WTC11 (cell line): ENCODE data around the gene SPTBN4. TPM values are rescaled to one million over a fixed set of nuclear protein-coding genes. Genes with fewer than 3 reads are reported as not detected.
A peak's percentile ranks its signal among the peaks of the same experiment; 100 is the strongest.

Experiments
- ATAC-seq: fragments of 200-7000 bp; cut with Tn5 transposase; 2 replicates; pipeline ENCODE4 v1.10.0; 2021; ENCODE audit warnings: mild to moderate bottlenecking, moderate library complexity
- CTCF ChIA-PET: fragments of 300-600 bp; sonication (Branson Sonifier 250); formaldehyde crosslinking; loops from one replicate; lab custom pipeline; 2021; ENCODE audit warnings: antibody characterized with exemption; lab: Charles Lee
- POLR2A ChIA-PET: fragments of 350-600 bp; sonication (Branson Sonifier 250); formaldehyde crosslinking; loops from one replicate; lab custom pipeline; 2021; ENCODE audit warnings: antibody characterized with exemption; lab: Charles Lee
- DNase-seq: peaks from one replicate; pipeline ENCODE4 v3.0.0; 2021; ENCODE audit warnings: low spot score
- H3K27ac Mint-ChIP-seq: 2 replicates; pipeline ENCODE4 v1.8.0; 2021; ENCODE audit warnings: mixed read lengths
- H3K27me3 Mint-ChIP-seq: 2 replicates; pipeline ENCODE4 v1.8.0; 2021; ENCODE audit warnings: low read depth, mild to moderate bottlenecking, moderate library complexity, mixed read lengths
- H3K36me3 Mint-ChIP-seq: 2 replicates; pipeline ENCODE4 v1.8.0; 2021; ENCODE audit warnings: mixed read lengths
- H3K4me1 Mint-ChIP-seq: 2 replicates; pipeline ENCODE4 v1.8.0; 2022; ENCODE audit warnings: mixed read lengths
- H3K4me3 Mint-ChIP-seq: 2 replicates; pipeline ENCODE4 v1.8.0; 2021; ENCODE audit warnings: mild to moderate bottlenecking, moderate library complexity, mixed read lengths
- H3K9me3 Mint-ChIP-seq: 2 replicates; pipeline ENCODE4 v1.8.0; 2021; ENCODE audit warnings: mixed read lengths
- AR ChIP-seq: fragments of 250-450 bp; sonication (Bioruptor Pico); IDR thresholded peaks from 2 replicates; pipeline ENCODE4 v1.9.0; 2021; ENCODE audit warnings: mild to moderate bottlenecking
- ATF2 ChIP-seq: sonication (generic); formaldehyde crosslinking; IDR thresholded peaks from 2 replicates; pipeline ENCODE4 v1.8.1; 2022; ENCODE audit warnings: low read depth, missing genetic modification reagents, borderline replicate concordance
- ATF6 ChIP-seq: sonication (generic); formaldehyde crosslinking; IDR thresholded peaks from 2 replicates; pipeline ENCODE4 v1.8.1; 2023; ENCODE audit warnings: mild to moderate bottlenecking, missing genetic modification reagents
- CREB1 ChIP-seq: sonication (generic); formaldehyde crosslinking; IDR thresholded peaks from 2 replicates; pipeline ENCODE4 v1.8.0; 2023; ENCODE audit warnings: mild to moderate bottlenecking, missing genetic modification reagents
- FOXK1 ChIP-seq: sonication (generic); formaldehyde crosslinking; IDR thresholded peaks from 2 replicates; pipeline ENCODE4 v1.8.0; 2022; ENCODE audit warnings: mild to moderate bottlenecking, moderate library complexity, missing genetic modification reagents
- GABPB1 ChIP-seq: sonication (generic); formaldehyde crosslinking; IDR thresholded peaks from 2 replicates; pipeline ENCODE4 v1.8.1; 2023; ENCODE audit warnings: mild to moderate bottlenecking, missing genetic modification reagents
- IRF1 ChIP-seq: sonication (generic); formaldehyde crosslinking; IDR thresholded peaks from 2 replicates; pipeline ENCODE4 v1.8.0; 2023; ENCODE audit warnings: missing genetic modification reagents
- IRF2 ChIP-seq: sonication (generic); formaldehyde crosslinking; IDR thresholded peaks from 2 replicates; pipeline ENCODE4 v1.8.0; 2022; ENCODE audit warnings: low read depth, missing genetic modification reagents, borderline replicate concordance
- MYBL2 ChIP-seq: sonication (generic); formaldehyde crosslinking; IDR thresholded peaks from 2 replicates; pipeline ENCODE4 v1.8.1; 2023; ENCODE audit warnings: mild to moderate bottlenecking, moderate library complexity, missing genetic modification reagents
- NFATC4 ChIP-seq: fragments of 250-450 bp; sonication (Bioruptor Pico); IDR thresholded peaks from 2 replicates; pipeline ENCODE4 v1.9.0; 2021; ENCODE audit warnings: mild to moderate bottlenecking
- OVOL2 ChIP-seq: fragments of 250-450 bp; sonication (Bioruptor Pico); IDR thresholded peaks from 2 replicates; pipeline ENCODE4 v1.9.0; 2021; ENCODE audit warnings: mild to moderate bottlenecking, borderline replicate concordance
- PRRX2 ChIP-seq: fragments of 250-450 bp; sonication (Bioruptor Pico); IDR thresholded peaks from 2 replicates; pipeline ENCODE4 v1.8.0; 2021; ENCODE audit warnings: mild to moderate bottlenecking
- RELA ChIP-seq: sonication (generic); formaldehyde crosslinking; IDR thresholded peaks from 2 replicates; pipeline ENCODE4 v1.8.1; 2022; ENCODE audit warnings: missing genetic modification reagents, mild to moderate bottlenecking, borderline replicate concordance
- SP1 ChIP-seq: sonication (generic); formaldehyde crosslinking; conservative IDR thresholded peaks from 2 replicates; pipeline ENCODE4 v1.8.1; 2022; ENCODE audit warnings: missing genetic modification reagents
- ZNF317 ChIP-seq: sonication (generic); formaldehyde crosslinking; IDR thresholded peaks from 2 replicates; pipeline ENCODE4 v1.8.1; 2023; ENCODE audit warnings: low read depth, mild to moderate bottlenecking, moderate library complexity, missing genetic modification reagents, borderline replicate concordance
- ZNF396 ChIP-seq: fragments of 250-450 bp; sonication (Bioruptor Pico); IDR thresholded peaks from 2 replicates; pipeline ENCODE4 v1.8.0; 2021; ENCODE audit warnings: mild to moderate bottlenecking, moderate library complexity, borderline replicate concordance
- total RNA-seq: library from RNA; stranded (reverse); gene quantifications from 3 replicates; pipeline ENCODE4 v1.2.3, GENCODE V29; 2021
- TF ChIP-seq, protein P1 (sequence below): sonication (generic); formaldehyde crosslinking; IDR thresholded peaks from 2 replicates; pipeline ENCODE4 v1.8.1; 2023; ENCODE audit warnings: mild to moderate bottlenecking, missing genetic modification reagents, moderate library complexity
- TF ChIP-seq, protein P2 (sequence below): sonication (generic); formaldehyde crosslinking; IDR thresholded peaks from 2 replicates; pipeline ENCODE4 v1.8.1; 2022; ENCODE audit warnings: missing genetic modification reagents, borderline replicate concordance
- TF ChIP-seq, protein P3 (sequence below): sonication (generic); formaldehyde crosslinking; IDR thresholded peaks from 2 replicates; pipeline ENCODE4 v1.8.0; 2022; ENCODE audit warnings: mild to moderate bottlenecking, missing genetic modification reagents
- TF ChIP-seq, protein P4 (sequence below): sonication (generic); formaldehyde crosslinking; IDR thresholded peaks from 2 replicates; pipeline ENCODE4 v1.8.0; 2022; ENCODE audit warnings: mild to moderate bottlenecking, missing genetic modification reagents
- TF ChIP-seq, protein P5 (sequence below): sonication (generic); formaldehyde crosslinking; IDR thresholded peaks from 2 replicates; pipeline ENCODE4 v1.8.1; 2023; ENCODE audit warnings: mild to moderate bottlenecking, missing genetic modification reagents

SPTBN4 gene
- total RNA-seq, 1 experiment from 2014 or later, result 2.8 TPM

DNA sequence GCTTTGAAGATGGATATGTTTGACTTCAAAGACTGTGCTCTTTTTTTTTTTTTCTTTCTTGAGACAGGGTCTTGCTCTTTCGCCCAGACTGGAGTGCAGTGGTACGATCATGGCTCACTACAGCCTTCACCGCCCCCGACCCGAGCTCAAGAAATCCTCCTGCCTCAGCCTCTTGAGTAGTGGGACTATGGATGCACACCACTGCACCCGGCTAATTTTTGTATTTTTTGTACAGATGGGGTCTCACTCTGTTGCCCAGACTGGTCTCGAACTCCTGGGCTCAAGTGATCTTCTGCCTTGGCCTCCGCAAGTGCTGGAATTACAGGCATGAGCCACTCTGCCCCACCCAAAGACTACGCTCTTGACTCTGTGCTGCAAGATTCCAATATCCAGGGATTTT, 50.4 kb downstream of the SPTBN4 start (continued):
- no peak for TF ChIP-seq AR (CRISPR knock-in tag)
- TF ChIP-seq NFATC4 (CRISPR knock-in tag), result no peak
- TF ChIP-seq, protein P1, sequence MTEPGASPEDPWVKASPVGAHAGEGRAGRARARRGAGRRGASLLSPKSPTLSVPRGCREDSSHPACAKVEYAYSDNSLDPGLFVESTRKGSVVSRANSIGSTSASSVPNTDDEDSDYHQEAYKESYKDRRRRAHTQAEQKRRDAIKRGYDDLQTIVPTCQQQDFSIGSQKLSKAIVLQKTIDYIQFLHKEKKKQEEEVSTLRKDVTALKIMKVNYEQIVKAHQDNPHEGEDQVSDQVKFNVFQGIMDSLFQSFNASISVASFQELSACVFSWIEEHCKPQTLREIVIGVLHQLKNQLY, result no peak
- no peak for TF ChIP-seq OVOL2
- TF ChIP-seq ATF2 (CRISPR knock-in tag), result no peak
- TF ChIP-seq MYBL2 (CRISPR knock-in tag), result no peak
- TF ChIP-seq FOXK1 (CRISPR knock-in tag), result no peak
- no peak for TF ChIP-seq IRF2
- no peak for TF ChIP-seq ZNF396 (CRISPR knock-in tag)
- TF ChIP-seq CREB1 (CRISPR knock-in tag), result no peak

DNA sequence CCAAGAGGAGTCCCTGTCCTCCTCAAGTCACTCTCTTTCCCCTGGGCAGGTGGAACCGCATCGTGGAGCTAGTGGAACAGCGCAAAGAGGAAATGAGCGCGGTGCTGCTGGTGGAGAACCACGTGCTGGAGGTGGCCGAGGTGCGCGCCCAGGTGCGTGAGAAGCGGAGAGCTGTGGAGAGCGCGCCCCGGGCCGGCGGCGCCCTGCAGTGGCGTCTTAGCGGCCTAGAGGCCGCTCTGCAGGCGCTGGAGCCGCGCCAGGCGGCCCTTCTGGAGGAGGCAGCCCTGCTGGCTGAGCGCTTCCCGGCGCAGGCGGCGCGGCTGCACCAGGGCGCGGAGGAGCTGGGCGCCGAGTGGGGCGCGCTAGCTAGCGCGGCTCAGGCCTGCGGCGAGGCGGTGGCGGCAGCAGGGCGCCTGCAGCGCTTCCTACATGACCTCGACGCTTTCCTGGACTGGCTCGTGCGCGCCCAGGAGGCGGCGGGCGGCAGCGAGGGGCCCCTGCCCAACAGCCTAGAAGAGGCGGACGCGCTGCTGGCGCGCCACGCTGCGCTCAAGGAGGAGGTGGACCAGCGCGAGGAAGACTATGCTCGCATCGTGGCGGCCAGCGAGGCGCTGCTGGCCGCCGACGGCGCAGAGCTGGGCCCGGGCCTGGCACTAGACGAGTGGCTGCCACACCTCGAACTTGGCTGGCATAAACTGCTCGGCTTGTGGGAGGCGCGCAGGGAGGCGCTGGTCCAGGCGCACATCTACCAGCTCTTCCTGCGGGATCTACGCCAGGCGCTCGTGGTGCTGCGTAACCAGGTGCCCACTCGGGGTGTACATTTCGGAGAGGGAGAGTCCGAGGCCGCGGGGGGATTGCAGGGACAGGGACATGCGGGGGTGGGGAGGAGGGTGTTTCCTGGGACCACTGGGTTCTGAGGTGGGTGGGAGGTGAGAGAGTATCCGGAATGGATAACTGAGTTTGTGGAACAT, 52.8 kb downstream of the SPTBN4 start:
- Mint-ChIP-seq H3K36me3 (peaks cover 5% of the 10 kb centered on the region), H3K4me1 (peaks cover 3% of the 10 kb centered on the region), H3K9me3 (0 out of 2 replicates have a peak, but pooled peaks cover 3% of the 10 kb centered on the region), H3K4me3 (peak overlapping the region; percentile 63), H3K27me3 (peaks cover 78% of the 10 kb centered on the region), H3K27ac (no peak overlapping the region)
- ChIA-PET CTCF (interaction anchor here (0.5 to 1.6 kb wide), 26 partner anchors 9 to 1833 kb away, joined by 3 to 11 read pairs (median 4); partner anchors contain the start of genes BLVRB and SERTAD1), POLR2A (interaction anchor here (0.5 to 1.1 kb wide), 5 partner anchors 14 to 115 kb away, joined by 3 to 5 read pairs (median 3); no protein-coding TSS in a partner anchor)
- peak; percentile 71 for ATAC-seq
- DNase-seq, result peak; percentile 68
- TF ChIP-seq ZNF317 (no peak), IRF1 (CRISPR knock-in tag) (0 out of 2 replicates have a peak, but pooled peaks have one; percentile 10), PRRX2 (CRISPR knock-in tag) (no peak), RELA (CRISPR knock-in tag) (peak; percentile 78; the same call in 1 of the 2 replicates), ATF6 (CRISPR knock-in tag) (no peak), SP1 (CRISPR knock-in tag) (0 out of 2 replicates have a peak, but pooled peaks have one; percentile 23), GABPB1 (CRISPR knock-in tag) (no peak)
- TF ChIP-seq, protein P2, sequence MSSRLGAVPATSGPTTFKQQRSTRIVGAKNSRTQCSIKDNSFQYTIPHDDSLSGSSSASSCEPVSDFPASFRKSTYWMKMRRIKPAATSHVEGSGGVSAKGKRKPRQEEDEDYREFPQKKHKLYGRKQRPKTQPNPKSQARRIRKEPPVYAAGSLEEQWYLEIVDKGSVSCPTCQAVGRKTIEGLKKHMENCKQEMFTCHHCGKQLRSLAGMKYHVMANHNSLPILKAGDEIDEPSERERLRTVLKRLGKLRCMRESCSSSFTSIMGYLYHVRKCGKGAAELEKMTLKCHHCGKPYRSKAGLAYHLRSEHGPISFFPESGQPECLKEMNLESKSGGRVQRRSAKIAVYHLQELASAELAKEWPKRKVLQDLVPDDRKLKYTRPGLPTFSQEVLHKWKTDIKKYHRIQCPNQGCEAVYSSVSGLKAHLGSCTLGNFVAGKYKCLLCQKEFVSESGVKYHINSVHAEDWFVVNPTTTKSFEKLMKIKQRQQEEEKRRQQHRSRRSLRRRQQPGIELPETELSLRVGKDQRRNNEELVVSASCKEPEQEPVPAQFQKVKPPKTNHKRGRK (CRISPR knock-in tag), result no peak
- TF ChIP-seq, protein P3, sequence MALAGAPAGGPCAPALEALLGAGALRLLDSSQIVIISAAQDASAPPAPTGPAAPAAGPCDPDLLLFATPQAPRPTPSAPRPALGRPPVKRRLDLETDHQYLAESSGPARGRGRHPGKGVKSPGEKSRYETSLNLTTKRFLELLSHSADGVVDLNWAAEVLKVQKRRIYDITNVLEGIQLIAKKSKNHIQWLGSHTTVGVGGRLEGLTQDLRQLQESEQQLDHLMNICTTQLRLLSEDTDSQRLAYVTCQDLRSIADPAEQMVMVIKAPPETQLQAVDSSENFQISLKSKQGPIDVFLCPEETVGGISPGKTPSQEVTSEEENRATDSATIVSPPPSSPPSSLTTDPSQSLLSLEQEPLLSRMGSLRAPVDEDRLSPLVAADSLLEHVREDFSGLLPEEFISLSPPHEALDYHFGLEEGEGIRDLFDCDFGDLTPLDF (CRISPR knock-in tag), result 0 out of 2 replicates have a peak, but pooled peaks have one; percentile 72
- TF ChIP-seq, protein P4, sequence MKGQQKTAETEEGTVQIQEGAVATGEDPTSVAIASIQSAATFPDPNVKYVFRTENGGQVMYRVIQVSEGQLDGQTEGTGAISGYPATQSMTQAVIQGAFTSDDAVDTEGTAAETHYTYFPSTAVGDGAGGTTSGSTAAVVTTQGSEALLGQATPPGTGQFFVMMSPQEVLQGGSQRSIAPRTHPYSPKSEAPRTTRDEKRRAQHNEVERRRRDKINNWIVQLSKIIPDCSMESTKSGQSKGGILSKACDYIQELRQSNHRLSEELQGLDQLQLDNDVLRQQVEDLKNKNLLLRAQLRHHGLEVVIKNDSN (CRISPR knock-in tag), result peak; percentile 62; the same call in 1 of the 2 replicates
- TF ChIP-seq, protein P5, sequence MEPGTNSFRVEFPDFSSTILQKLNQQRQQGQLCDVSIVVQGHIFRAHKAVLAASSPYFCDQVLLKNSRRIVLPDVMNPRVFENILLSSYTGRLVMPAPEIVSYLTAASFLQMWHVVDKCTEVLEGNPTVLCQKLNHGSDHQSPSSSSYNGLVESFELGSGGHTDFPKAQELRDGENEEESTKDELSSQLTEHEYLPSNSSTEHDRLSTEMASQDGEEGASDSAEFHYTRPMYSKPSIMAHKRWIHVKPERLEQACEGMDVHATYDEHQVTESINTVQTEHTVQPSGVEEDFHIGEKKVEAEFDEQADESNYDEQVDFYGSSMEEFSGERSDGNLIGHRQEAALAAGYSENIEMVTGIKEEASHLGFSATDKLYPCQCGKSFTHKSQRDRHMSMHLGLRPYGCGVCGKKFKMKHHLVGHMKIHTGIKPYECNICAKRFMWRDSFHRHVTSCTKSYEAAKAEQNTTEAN (CRISPR knock-in tag), result no peak
